Activated CD8-positive, alpha-beta memory T cell treated with anti-CD3 and anti-CD28 coated beads, Interleukin-2, amount 50 U/mL, for 48 hours (primary cell): ENCODE results near the gene TNFAIP2.

Experiments used
- DNase-seq: peaks from one replicate; pipeline ENCODE4 v3.0.0-alpha.2; 2020

The TNFAIP2 gene

GRCh38 chr14:103094406-103095209 is 28.7 kb upstream of the TNFAIP2 start, which contains the start of gene EXOC3L4:
Gene EXOC3L4, plus strand, starts transcription at chr14:103094725. Its CDS starts 5,495 bp downstream, at chr14:103100220.
- no peak for DNase-seq

GRCh38 chr14:103095210-103095778 is 28.0 kb upstream of the TNFAIP2 start:
- no peak for DNase-seq

- DNase-seq: no peak
Observed at GRCh38 chr14:103096387-103096786, 26.9 kb upstream of the TNFAIP2 start.

- DNase-seq: no peak
Observed at GRCh38 chr14:103097244-103097993, 25.8 kb upstream of the TNFAIP2 start.

GRCh38 chr14:103097994-103098957 is 25.0 kb upstream of the TNFAIP2 start:
- DNase-seq: no peak

- no peak for DNase-seq
Observed at GRCh38 chr14:103099081-103099732, 24.1 kb upstream of the TNFAIP2 start.

GRCh38 chr14:103099733-103100280 is 23.5 kb upstream of the TNFAIP2 start:
- DNase-seq: no peak

- DNase-seq: no peak
Observed at GRCh38 chr14:103100281-103101121, 22.8 kb upstream of the TNFAIP2 start.

- no peak for DNase-seq
Observed at GRCh38 chr14:103101257-103101962, 21.9 kb upstream of the TNFAIP2 start.

GRCh38 chr14:103101963-103102688 is 21.1 kb upstream of the TNFAIP2 start:
- no peak for DNase-seq

- no peak for DNase-seq
Observed at GRCh38 chr14:103102689-103103260, 20.5 kb upstream of the TNFAIP2 start.

GRCh38 chr14:103103461-103104388 is 19.5 kb upstream of the TNFAIP2 start:
- DNase-seq: no peak

- DNase-seq: no peak
Observed at GRCh38 chr14:103104389-103104653, 18.9 kb upstream of the TNFAIP2 start.

GRCh38 chr14:103104654-103105452 is 18.4 kb upstream of the TNFAIP2 start:
- DNase-seq: peak; percentile 94

GRCh38 chr14:103105580-103106150 is 17.6 kb upstream of the TNFAIP2 start:
- no peak for DNase-seq

- DNase-seq: no peak
Observed at GRCh38 chr14:103107455-103107854, 15.8 kb upstream of the TNFAIP2 start.
